ENCODE results near the gene UGT2B7.
A peak's percentile ranks its signal among the peaks of the same experiment; 100 is the strongest.

GRCh38 chr4:69156913-69157312 is 60.6 kb downstream of the UGT2B7 start:
- TF ChIP-seq CTCF (IDR thresholded peaks at IDR 0.05) = peak in 1 of 6 experiments; percentile 4
- TF ChIP-seq EP300 (IDR thresholded peaks at IDR 0.05) = no peak
- TF ChIP-seq POLR2AphosphoS5 (IDR thresholded peaks at IDR 0.05) = no peak
